ENCODE results near the gene IGF2. TPM values are rescaled to one million over a fixed set of nuclear protein-coding genes. Genes with fewer than 3 reads are reported as not detected.

Gene IGF2
- total RNA-seq, 1 donor from 2014 or later = 188 TPM

DNA sequence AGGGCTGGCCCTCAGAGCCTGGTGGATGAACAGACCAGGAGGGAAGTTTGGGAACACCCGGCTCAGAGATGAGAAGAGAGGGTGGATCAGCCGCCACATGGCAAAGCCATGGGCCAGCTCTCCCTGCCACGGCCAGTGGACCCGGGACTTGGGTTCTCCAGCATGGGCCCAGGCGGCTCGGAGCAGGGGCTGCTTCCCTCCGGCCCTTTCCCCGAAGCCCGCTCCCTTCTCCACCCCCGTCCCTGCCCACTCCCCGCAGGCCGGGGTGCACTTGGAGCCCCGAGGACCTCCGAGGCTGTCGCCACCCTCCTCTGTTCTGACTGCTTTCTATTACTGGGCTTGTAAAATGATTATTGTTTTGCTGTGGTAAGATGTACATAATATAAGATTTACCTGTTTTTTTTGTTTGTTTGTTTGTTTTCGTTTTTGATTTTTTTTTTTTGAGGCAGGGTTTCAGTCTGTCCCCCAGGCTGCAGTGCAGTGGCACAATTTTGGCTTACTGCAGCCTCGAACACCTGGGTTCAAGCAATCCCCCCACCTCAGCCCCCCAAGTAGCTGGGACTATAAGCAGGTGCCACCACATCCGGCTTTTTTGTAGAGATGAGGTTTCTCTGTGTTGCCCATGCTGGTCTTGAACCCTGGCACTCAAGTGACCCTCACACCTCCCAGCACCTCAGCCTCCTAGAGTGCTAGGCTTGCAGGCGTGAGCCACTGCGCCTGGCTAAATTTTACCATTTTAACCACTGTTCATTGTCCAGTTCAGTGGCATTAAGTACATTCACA, 43.7 kb upstream of the IGF2 start:
- DNase-seq (ENCODE audit: low read depth) (no peak), FAIRE-seq (no peak)
- Histone ChIP-seq H3K4me2 (ENCODE audit: low read length) (no peak overlapping the region), H3K79me2 (ENCODE audit: insufficient read depth, low read length) (no peaks in the 10 kb centered on the region), H3K4me3 (ENCODE audit: insufficient read depth, low read depth, low read length) (no peak overlapping the region), H3K27me3 (ENCODE audit: insufficient read depth, low read length) (no peaks in the 10 kb centered on the region), H3K36me3 (ENCODE audit: insufficient read depth, low read length) (no peaks in the 10 kb centered on the region), H3K4me1 (ENCODE audit: insufficient read depth, low read length) (peaks cover 17% of the 10 kb centered on the region), H3K27ac (ENCODE audit: low read depth, low read length) (no peak overlapping the region), H3K9ac (ENCODE audit: low read length) (no peak overlapping the region), H2AFZ (ENCODE audit: low read depth, low read length) (no peak overlapping the region), H3K9me3 (ENCODE audit: insufficient read depth, low read depth, low read length) (peaks cover 7% of the 10 kb centered on the region), H4K20me1 (ENCODE audit: insufficient read depth, low read length) (peaks cover 4% of the 10 kb centered on the region)
- no peak overlapping the region for H3K27ac Mint-ChIP-seq (ENCODE audit: unreplicated experiment)
- H3K4me3 Mint-ChIP-seq (ENCODE audit: unreplicated experiment) = no peak overlapping the region
- no peaks in the 10 kb centered on the region for H3K36me3 Mint-ChIP-seq (ENCODE audit: low read depth, unreplicated experiment)
- peaks cover 19% of the 10 kb centered on the region for H3K27me3 Mint-ChIP-seq (ENCODE audit: low read depth, unreplicated experiment)
- peaks cover 5% of the 10 kb centered on the region for H3K9me3 Mint-ChIP-seq (ENCODE audit: unreplicated experiment)
- H3K4me1 Mint-ChIP-seq (ENCODE audit: low read depth, unreplicated experiment) = peaks cover 10% of the 10 kb centered on the region
- TF ChIP-seq EZH2 (IDR thresholded peaks at IDR 0.05; ENCODE audit: insufficient read depth, low read length) = no peak
- TF ChIP-seq, protein P1, sequence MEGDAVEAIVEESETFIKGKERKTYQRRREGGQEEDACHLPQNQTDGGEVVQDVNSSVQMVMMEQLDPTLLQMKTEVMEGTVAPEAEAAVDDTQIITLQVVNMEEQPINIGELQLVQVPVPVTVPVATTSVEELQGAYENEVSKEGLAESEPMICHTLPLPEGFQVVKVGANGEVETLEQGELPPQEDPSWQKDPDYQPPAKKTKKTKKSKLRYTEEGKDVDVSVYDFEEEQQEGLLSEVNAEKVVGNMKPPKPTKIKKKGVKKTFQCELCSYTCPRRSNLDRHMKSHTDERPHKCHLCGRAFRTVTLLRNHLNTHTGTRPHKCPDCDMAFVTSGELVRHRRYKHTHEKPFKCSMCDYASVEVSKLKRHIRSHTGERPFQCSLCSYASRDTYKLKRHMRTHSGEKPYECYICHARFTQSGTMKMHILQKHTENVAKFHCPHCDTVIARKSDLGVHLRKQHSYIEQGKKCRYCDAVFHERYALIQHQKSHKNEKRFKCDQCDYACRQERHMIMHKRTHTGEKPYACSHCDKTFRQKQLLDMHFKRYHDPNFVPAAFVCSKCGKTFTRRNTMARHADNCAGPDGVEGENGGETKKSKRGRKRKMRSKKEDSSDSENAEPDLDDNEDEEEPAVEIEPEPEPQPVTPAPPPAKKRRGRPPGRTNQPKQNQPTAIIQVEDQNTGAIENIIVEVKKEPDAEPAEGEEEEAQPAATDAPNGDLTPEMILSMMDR (IDR thresholded peaks at IDR 0.05; ENCODE audit: insufficient read depth, low read depth, low read length) = no peak

DNA sequence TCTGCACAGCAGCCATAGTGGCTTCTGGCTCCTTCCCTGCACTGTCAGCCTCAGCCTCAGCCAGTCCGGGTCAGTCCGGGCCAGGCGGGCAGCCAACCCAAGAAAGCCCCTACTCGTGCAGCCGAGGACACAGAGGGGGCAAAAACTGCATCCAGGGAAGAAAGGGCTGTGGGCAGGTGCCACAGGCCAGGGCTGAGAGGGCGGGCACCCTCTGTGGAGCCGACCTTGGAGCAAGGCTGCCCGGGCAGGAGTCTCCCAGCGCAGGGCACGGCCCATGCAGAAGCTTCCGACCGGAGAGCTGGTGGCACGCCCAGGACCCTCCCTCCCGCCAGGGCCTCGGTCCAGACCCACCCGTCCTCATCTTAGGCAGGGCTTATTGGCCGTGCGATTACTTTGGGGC, 42.9 kb upstream of the IGF2 start:
- FAIRE-seq (no peak), DNase-seq (ENCODE audit: low read depth) (no peak)
- H3K4me3 Mint-ChIP-seq (ENCODE audit: unreplicated experiment) = no peak overlapping the region
- peaks cover 5% of the 10 kb centered on the region for H3K9me3 Mint-ChIP-seq (ENCODE audit: unreplicated experiment)
- peaks cover 19% of the 10 kb centered on the region for H3K27me3 Mint-ChIP-seq (ENCODE audit: low read depth, unreplicated experiment)
- H4K20me1 ChIP-seq (ENCODE audit: insufficient read depth, low read length) = peaks cover under 1% of the 10 kb centered on the region
- H3K4me3 ChIP-seq (ENCODE audit: insufficient read depth, low read depth, low read length) = no peak overlapping the region
- H3K9ac ChIP-seq (ENCODE audit: low read length) = no peak overlapping the region
- no peaks in the 10 kb centered on the region for H3K79me2 ChIP-seq (ENCODE audit: insufficient read depth, low read length)
- H3K4me1 Mint-ChIP-seq (ENCODE audit: low read depth, unreplicated experiment) = peaks cover 10% of the 10 kb centered on the region
- H3K27ac Mint-ChIP-seq (ENCODE audit: unreplicated experiment) = no peak overlapping the region
- no peak overlapping the region for H3K4me2 ChIP-seq (ENCODE audit: low read length)
- no peaks in the 10 kb centered on the region for H3K36me3 ChIP-seq (ENCODE audit: insufficient read depth, low read length)
- peaks cover 19% of the 10 kb centered on the region for H3K4me1 ChIP-seq (ENCODE audit: insufficient read depth, low read length)
- no peaks in the 10 kb centered on the region for H3K9me3 ChIP-seq (ENCODE audit: insufficient read depth, low read depth, low read length)
- TF ChIP-seq, protein P1 (IDR thresholded peaks at IDR 0.05; ENCODE audit: insufficient read depth, low read depth, low read length) = no peak
- no peak for TF ChIP-seq EZH2 (IDR thresholded peaks at IDR 0.05; ENCODE audit: insufficient read depth, low read length)
- H3K27me3 ChIP-seq (ENCODE audit: insufficient read depth, low read length) = no peaks in the 10 kb centered on the region
- H3K27ac ChIP-seq (ENCODE audit: low read depth, low read length) = no peak overlapping the region
- no peaks in the 10 kb centered on the region for H3K36me3 Mint-ChIP-seq (ENCODE audit: low read depth, unreplicated experiment)
- H2AFZ ChIP-seq (ENCODE audit: low read depth, low read length) = no peak overlapping the region

DNA sequence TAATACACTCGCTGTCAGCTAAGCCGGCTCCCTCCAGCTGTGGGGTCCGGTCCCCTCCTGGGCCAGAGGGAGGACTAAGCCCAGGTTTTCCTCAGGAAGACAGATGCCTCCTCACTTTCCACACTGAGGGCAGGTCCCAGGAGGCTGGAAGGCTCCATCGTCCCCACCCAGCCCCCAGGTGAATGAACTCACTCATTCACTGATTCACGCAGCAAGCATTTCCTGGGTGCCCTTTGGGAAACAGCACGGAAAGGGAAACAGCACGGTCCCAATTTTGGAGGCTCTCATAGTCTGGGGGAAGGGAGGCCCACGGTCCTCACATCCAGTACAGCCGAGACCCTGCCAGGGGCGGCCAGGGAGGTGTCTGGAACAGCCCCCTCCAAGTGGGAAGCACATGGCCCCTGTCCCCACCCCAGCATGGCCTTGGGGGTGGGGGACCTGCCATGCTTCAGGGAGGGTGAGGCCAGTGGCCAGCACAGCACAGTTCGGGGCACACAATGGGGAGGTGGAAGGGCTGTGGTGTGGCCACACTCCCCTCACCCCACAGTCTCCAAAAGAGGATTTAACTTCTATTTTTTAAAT, 41.7 kb upstream of the IGF2 start:
- Histone ChIP-seq H3K4me3 (ENCODE audit: insufficient read depth, low read depth, low read length) (no peak overlapping the region), H3K9ac (ENCODE audit: low read length) (no peak overlapping the region), H3K4me2 (ENCODE audit: low read length) (peak overlapping the region; percentile 15), H3K27ac (ENCODE audit: low read depth, low read length) (no peak overlapping the region), H3K79me2 (ENCODE audit: insufficient read depth, low read length) (no peaks in the 10 kb centered on the region), H2AFZ (ENCODE audit: low read depth, low read length) (no peak overlapping the region), H3K9me3 (ENCODE audit: insufficient read depth, low read depth, low read length) (no peaks in the 10 kb centered on the region), H3K4me1 (ENCODE audit: insufficient read depth, low read length) (peaks cover 23% of the 10 kb centered on the region), H3K27me3 (ENCODE audit: insufficient read depth, low read length) (no peaks in the 10 kb centered on the region), H4K20me1 (ENCODE audit: insufficient read depth, low read length) (no peaks in the 10 kb centered on the region), H3K36me3 (ENCODE audit: insufficient read depth, low read length) (no peaks in the 10 kb centered on the region)
- H3K27ac Mint-ChIP-seq (ENCODE audit: unreplicated experiment) = no peak overlapping the region
- H3K4me1 Mint-ChIP-seq (ENCODE audit: low read depth, unreplicated experiment) = peaks cover 10% of the 10 kb centered on the region
- FAIRE-seq (no peak), DNase-seq (ENCODE audit: low read depth) (no peak)
- peaks cover 5% of the 10 kb centered on the region for H3K9me3 Mint-ChIP-seq (ENCODE audit: unreplicated experiment)
- TF ChIP-seq, protein P1 (IDR thresholded peaks at IDR 0.05; ENCODE audit: insufficient read depth, low read depth, low read length) = no peak
- no peak for TF ChIP-seq EZH2 (IDR thresholded peaks at IDR 0.05; ENCODE audit: insufficient read depth, low read length)
- no peaks in the 10 kb centered on the region for H3K36me3 Mint-ChIP-seq (ENCODE audit: low read depth, unreplicated experiment)
- H3K4me3 Mint-ChIP-seq (ENCODE audit: unreplicated experiment) = no peak overlapping the region
- H3K27me3 Mint-ChIP-seq (ENCODE audit: low read depth, unreplicated experiment) = peaks cover 19% of the 10 kb centered on the region

All from astrocyte (in vitro differentiated cells and primary cell).